Left lung (tissue), 10 donors: ENCODE results near the gene CGB2. TPM values are rescaled to one million over a fixed set of nuclear protein-coding genes. Genes with fewer than 3 reads are reported as not detected.

Experiments
- ATAC-seq: fragments of 200-7000 bp; cut with Tn5 transposase; one replicate; pipeline ENCODE4 v1.9.1; 2020; ENCODE audit warnings: moderate library complexity
- DNase-seq, 4 donors: peaks; one replicate each; pipeline ENCODE4 v3.0.0-alpha.2; 2013 to 2020
- H3K27ac ChIP-seq, 2 donors: fragments of 200-600 bp; sonication (generic) in 1 of 2; one replicate each; pipeline versions ENCODE4 v1.5.0 to v1.8.0; 2020 to 2021
- H3K27me3 ChIP-seq, 2 donors: fragments of 200-600 bp; sonication (generic) in 1 of 2; one replicate each; pipeline versions ENCODE4 v1.5.0 to v1.8.0; 2020 to 2021
- H3K36me3 ChIP-seq, 2 donors: fragments of 200-600 bp; sonication (generic) in 1 of 2; one replicate each; pipeline versions ENCODE4 v1.5.0 to v1.8.0; 2020 to 2021
- H3K4me1 ChIP-seq, 2 donors: fragments of 200-600 bp; one replicate each; pipeline ENCODE4 v1.8.0; 2021
- H3K4me3 ChIP-seq, 2 donors: fragments of 200-600 bp; sonication (generic) in 1 of 2; one replicate each; pipeline versions ENCODE4 v1.5.0 to v1.8.0; 2020 to 2021; ENCODE audit warnings: mild to moderate bottlenecking in 1 of 2
- H3K9me3 ChIP-seq, 2 donors: fragments of 200-600 bp; sonication (generic) in 1 of 2; one replicate each; pipeline versions ENCODE4 v1.5.0 to v1.8.0; 2020 to 2021
- CTCF ChIP-seq, 2 donors: fragments of 200-600 bp; sonication (generic) in 1 of 2; IDR thresholded peaks; one replicate each; pipeline versions ENCODE4 v1.5.0 to v1.8.0; 2021; ENCODE audit warnings: antibody characterized with exemption in 2 of 2
- intact Hi-C, 2 donors: fragments of 100-400 bp; cut with DNase I; formaldehyde crosslinking; loops; one replicate each; pipeline versions ENCODE4 v1.11.2 to v1.14.2; 2022
- polyA plus RNA-seq, 6 donors: library from polyadenylated mRNA; unstranded; fragments of 120-200 nt; gene quantifications; one replicate each; pipeline ENCODE4 v1.2.1, GENCODE V29; 2013; ENCODE audit not compliant: insufficient read length in 6 of 6
- total RNA-seq, 2 donors: library from RNA; stranded (reverse); fragmentation: NEBNext Ultra II Directional; extraction: Animal tissue kit (Norgen Biotek cat#: 25700); gene quantifications; one replicate each; pipeline ENCODE4 v1.2.1, GENCODE V29; 2021
- donor health status: DM: no; HTN: yes; CAD: no.
- donor health status: DM: no; HTN: no; CAD: no.

The CGB2 gene
- total and polyA plus RNA-seq, 8 donors = not detected

- H3K27ac ChIP-seq = no peak overlapping the region
- no peaks in the 10 kb centered on the region for H3K9me3 ChIP-seq
- H3K4me3 ChIP-seq = no peak overlapping the region
- H3K27me3 ChIP-seq = peaks cover 5 to 99% of the 10 kb centered on the region in 2 donors
- TF ChIP-seq CTCF (IDR thresholded peaks at IDR 0.05) = no peak
- DNase-seq (no peak), ATAC-seq (no peak)
- intact Hi-C loops = no loop called here
- no peaks in the 10 kb centered on the region for H3K36me3 ChIP-seq
- H3K4me1 ChIP-seq = no peaks in the 10 kb centered on the region
These were observed 34.3 kb downstream of the CGB2 start for GRCh38 chr19:49065905-49066512.

- no peaks in the 10 kb centered on the region for H3K36me3 ChIP-seq
- H3K27ac ChIP-seq = no peak overlapping the region
- H3K27me3 ChIP-seq = peaks cover 17 to 99% of the 10 kb centered on the region in 2 donors
- no peak overlapping the region for H3K4me3 ChIP-seq
- intact Hi-C loops = no loop called here
- ATAC-seq (no peak), DNase-seq (no peak)
- no peak for TF ChIP-seq CTCF (IDR thresholded peaks at IDR 0.05)
- H3K4me1 ChIP-seq = peaks cover 0 to 6% of the 10 kb centered on the region in 2 donors
- H3K9me3 ChIP-seq = no peaks in the 10 kb centered on the region
These were observed 35.9 kb downstream of the CGB2 start for GRCh38 chr19:49067554-49067953.

- intact Hi-C loops = no loop called here
- H3K9me3 ChIP-seq = no peaks in the 10 kb centered on the region
- H3K4me1 ChIP-seq = peaks cover 0 to 10% of the 10 kb centered on the region in 2 donors
- ATAC-seq (no peak), DNase-seq (no peak)
- no peak overlapping the region for H3K27ac ChIP-seq
- H3K36me3 ChIP-seq = no peaks in the 10 kb centered on the region
- no peak for TF ChIP-seq CTCF (IDR thresholded peaks at IDR 0.05)
- H3K27me3 ChIP-seq = peaks cover 32 to 99% of the 10 kb centered on the region in 2 donors
- H3K4me3 ChIP-seq = no peak overlapping the region
These were observed 37.3 kb downstream of the CGB2 start for GRCh38 chr19:49069026-49069425.

GRCh38 chr19:49070416-49070815, 38.7 kb downstream of the CGB2 start:
- DNase-seq (no peak), ATAC-seq (no peak)
- H3K27ac ChIP-seq = no peak overlapping the region
- TF ChIP-seq CTCF (IDR thresholded peaks at IDR 0.05) = no peak
- no peaks in the 10 kb centered on the region for H3K9me3 ChIP-seq
- no peaks in the 10 kb centered on the region for H3K36me3 ChIP-seq
- H3K27me3 ChIP-seq = peaks cover 32 to 92% of the 10 kb centered on the region in 2 donors
- H3K4me1 ChIP-seq = peaks cover 0 to 10% of the 10 kb centered on the region in 2 donors
- H3K4me3 ChIP-seq = no peak overlapping the region
- intact Hi-C loops = no loop called here

GRCh38 chr19:49071860-49072547, 40.3 kb downstream of the CGB2 start:
- no peaks in the 10 kb centered on the region for H3K36me3 ChIP-seq
- no peak overlapping the region for H3K4me3 ChIP-seq
- DNase-seq = no peak
- H3K4me1 ChIP-seq = peaks cover 0 to 10% of the 10 kb centered on the region in 2 donors
- no peak overlapping the region for H3K27ac ChIP-seq
- no peak for TF ChIP-seq CTCF (IDR thresholded peaks at IDR 0.05)
- intact Hi-C loops = no loop called here
- no peak for ATAC-seq
- no peaks in the 10 kb centered on the region for H3K9me3 ChIP-seq
- peaks cover 32 to 76% of the 10 kb centered on the region in 2 donors for H3K27me3 ChIP-seq
